Iris pigment epithelial cell (primary cell): Measurements from ENCODE around the gene EXOSC5.

ENCODE experiments used
- DNase-seq: peaks from one replicate; pipeline ENCODE4 v3.0.0-alpha.2; 2011; ENCODE audit warnings: low read depth

The EXOSC5 gene

GRCh38 chr19:41341669-41342490, 55.3 kb downstream of the EXOSC5 start:
- DNase-seq = no peak

GRCh38 chr19:41339936-41340335, 57.2 kb downstream of the EXOSC5 start:
- no peak for DNase-seq
